Glomerular visceral epithelial cell (primary cell): ENCODE measurements around the gene PDE4D.
A peak's percentile ranks its signal among the peaks of the same experiment; 100 is the strongest.

Experiments used
- DNase-seq: peaks from one replicate; pipeline ENCODE4 v3.0.0-alpha.2; 2016; ENCODE audit errors: extremely low spot score

PDE4D gene

DNA sequence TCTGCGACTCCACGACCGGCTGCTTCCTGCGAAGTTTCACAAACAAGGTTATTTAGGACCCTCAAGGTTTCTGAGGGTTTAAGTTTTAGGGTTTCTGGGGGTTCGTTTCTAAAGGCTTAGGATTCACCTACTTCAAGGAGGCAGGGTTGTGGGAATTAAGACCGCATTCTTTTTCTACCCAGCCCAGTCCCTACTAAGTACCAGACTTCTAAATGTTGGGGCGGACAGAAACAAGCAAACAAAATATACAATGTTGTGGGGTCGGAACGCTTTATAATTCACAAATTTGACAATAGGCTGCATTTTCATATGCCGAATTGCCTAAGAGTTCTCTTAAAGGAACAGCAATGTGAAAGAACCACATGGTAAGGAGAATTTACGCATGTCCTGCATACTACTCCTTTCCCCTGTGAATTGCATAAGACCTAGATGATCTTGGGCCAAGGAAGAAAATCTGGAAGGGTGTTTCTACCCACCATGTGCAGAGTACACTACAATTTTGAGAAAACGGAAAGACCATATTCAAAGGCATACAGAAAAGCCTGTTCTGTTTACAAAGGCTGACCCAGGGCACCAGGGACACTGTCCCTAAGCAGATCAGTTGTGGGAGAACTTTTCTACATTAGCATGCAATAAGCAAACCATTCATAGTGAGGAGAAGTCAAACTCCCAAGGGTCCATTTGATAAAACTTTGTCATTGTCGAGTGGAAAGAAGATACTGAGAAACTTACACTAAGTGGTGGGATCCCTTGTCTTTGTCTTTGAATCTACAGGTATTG lies 853.3 kb downstream of the PDE4D start:
- no peak for DNase-seq

DNA sequence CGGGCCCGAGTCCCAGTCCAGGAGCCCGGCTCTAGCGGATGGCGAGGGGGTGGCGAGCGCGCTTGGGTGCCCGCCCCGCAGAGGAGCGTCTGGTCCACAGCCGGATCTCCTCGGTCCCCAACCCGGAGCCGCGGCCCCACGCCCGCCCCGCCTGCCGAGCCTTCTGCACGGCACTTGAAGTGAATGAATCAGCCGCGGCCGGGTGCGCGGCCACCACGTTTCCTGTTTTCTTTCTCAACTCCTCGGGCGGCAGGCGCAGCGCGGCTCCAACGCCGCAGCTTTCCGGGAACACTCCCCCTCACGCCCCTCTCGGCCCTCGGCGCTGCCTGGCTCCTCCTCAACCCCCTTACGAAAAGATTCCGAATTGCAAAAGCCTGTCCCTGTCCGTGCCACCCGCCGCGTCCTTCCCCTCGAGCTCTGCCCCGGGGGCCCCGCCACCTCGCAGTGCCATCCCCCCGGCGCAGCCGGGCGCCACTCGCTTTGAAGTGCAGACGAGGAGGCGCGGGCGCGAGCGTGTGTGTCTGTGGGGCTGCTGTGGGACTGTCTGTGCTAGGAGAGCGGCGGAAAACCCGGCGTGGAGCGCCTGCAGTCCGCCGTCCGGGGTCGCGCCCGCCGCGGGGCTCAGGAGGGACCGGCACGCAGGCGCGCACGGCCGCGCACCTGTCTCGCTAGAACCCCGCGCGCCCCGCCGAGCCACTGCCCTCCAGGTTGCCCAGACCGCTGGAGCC lies 854.1 kb downstream of the PDE4D start:
- DNase-seq = peak; percentile 68

DNA sequence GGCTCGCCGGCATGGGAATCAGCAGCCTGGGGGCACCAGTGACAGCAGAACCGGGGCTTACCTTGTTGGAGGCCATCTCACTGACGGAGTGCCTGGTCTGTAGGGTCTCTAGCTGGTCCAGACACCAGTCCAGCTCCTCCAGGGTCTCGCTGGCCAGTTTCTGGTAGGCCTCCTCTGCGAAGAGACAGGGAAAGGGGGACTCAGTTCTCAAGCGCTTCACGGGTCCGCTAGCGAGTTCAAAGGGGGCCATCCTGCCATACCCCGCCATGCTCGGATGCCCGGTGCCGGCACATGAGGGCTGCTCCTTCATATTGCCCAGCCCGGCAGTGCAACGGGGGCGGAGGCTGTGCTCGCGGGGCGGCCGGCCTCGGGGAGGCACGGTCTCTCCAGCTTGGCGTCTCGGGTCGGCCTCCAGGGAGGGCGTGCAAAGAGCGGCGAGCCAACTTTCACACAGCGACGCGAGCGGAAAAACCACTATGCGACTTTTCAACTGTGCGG lies 854.7 kb downstream of the PDE4D start:
- no peak for DNase-seq

DNA sequence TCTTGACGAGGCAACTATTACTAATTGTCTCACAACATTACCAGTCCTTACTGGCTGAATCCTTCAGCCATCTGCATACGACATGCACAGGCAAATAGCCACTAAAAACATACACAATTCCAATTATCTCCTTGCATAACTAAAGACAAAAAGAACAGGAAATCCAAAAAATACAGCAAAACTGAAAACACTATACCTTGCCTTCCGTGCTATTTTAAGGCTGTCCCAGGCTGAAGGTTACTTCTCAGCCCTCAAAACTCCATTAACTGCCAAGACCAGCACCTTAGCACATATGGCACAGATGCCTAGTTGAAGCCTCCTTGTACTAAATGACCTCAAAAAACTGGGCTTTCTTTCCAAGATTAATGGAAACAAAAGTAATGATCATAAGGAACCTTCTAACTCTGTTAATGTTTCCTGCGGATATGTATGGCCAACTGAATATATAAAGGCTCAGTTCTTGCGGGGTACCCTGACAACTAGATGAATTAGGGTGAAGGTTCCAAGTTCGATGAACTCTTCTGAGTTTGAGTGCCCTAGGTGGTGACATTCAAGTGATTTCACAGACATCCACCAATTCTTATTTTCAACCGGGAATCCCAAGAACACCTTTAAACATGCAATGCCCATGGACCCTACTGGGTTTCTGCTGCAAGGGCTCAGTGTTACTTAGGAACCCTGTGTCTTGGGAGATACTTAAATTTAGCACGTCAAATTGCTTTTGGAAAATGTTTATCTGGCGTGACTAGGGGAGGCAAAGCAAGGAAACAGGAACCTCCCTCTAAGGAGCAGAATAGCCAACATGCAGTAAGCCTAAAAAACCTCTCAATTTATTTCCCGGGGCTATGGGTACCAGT lies 855.4 kb downstream of the PDE4D start:
- no peak for DNase-seq

DNA sequence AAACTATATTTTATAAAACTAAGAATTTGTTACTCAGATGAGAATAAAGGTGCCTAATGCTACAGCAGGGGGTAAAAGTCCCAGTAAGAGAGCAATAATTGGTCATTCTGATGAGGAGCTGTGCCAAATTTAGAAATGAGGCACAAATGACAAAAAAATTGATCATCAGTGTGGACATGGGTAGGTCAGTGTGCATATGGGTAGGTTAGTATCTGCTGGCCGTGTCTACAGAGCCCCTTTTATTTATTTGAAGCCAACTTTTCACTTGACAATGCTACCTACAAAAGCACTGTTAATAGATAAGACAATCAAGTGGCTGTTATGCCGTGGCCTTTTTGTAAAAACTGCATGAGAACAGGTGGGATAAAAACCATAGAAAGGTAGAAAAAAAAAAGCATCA lies 856.1 kb downstream of the PDE4D start:
- no peak for DNase-seq

DNA sequence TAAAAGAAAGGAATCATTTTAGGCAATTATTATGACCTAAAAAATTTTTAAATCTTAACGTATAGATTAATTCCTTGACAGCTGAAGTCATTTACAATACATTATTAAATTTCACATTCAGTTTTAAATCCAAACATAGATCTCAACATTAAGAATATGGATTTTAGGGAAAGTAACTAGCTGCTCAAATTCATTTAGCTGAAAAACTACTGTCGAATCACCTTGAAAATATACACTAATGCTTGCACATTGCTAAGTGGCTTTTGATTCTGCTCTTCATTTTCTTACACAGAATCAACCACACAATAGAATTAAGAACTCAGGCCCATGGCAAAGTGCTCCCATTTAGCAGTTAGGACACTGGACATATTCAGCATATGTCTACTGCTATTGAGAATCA lies 856.5 kb downstream of the PDE4D start:
- DNase-seq = no peak

DNA sequence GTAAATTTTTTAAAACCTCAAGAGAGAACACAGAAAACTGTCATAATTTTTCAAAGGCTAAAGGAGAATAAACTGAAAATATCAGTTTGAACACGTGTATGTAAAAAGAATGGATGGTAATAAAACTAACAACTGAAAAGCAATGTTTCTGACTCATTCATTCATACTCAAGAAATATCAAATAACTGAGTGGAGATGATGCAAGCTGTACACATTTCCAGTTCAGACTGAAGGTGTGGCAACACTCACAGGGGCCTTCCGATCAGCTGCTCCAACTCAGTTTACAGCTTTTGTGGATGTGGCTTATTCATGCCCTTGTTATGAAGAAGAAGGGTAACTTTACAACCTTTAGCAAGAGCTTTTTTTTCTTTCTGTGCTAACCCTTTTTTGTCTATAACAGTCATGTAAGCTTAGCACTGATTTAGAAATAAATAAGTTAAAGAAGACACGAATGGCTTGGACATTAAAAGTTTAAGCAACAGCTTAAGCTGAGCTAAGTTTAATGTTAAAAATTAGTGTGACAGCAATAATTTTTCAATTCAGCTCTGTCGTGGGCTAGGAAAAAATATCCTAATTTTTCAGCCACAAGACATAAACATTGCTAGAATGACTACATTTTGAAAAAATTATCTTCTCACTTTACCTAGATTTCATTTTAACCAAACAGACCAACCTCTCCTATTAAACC lies 857.1 kb downstream of the PDE4D start:
- DNase-seq = peak; percentile 75

DNA sequence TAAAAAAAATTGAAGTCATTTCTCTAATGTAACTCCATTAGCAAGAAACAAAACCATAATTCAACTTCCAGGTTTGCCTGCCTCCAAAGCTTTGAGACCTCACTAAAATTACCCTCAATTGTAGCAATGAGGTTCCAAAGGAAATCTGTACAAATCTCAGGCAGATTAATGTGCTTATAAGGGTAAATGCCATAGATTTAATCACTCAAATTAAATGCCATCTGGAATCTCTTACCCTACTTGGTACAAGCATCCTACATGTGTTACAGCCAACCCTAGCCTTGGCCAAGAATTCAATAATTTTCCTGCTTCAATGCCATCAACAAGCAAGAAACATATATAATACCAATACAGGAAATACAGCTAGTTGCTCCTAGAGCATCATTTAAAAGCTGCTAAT lies 857.8 kb downstream of the PDE4D start:
- DNase-seq = no peak

DNA sequence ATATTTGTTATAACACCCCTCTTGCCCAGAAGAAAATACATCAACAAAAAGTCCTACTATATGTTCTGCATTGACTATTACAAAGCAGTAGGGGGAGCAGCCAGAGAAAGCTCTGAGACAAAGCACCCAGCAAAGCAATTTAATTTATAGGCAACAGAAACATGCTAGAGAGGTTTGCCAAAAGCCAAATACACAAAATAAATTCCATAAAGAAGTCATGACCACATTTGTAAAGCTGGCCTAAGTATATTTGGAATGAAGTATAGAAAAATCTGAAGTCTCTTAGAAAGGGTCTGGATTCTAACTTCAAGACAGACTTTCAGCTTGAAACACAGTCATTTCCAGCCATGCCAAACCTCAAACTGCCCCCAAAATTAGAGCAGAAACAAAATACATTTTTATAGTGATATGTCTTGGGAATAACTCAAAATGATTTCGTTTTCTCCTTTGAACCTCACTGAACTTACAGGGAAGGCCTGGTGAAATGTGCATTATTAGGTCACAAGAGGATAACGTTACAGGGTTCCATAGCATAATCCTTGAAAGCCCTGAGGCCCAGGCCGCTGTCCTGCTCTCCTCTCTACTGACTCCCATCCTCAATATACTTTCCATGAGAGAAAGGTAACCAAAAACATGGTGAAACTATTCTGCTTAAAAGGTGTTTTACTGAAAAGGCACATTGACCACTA lies 858.9 kb downstream of the PDE4D start:
- DNase-seq = peak; percentile 59

DNA sequence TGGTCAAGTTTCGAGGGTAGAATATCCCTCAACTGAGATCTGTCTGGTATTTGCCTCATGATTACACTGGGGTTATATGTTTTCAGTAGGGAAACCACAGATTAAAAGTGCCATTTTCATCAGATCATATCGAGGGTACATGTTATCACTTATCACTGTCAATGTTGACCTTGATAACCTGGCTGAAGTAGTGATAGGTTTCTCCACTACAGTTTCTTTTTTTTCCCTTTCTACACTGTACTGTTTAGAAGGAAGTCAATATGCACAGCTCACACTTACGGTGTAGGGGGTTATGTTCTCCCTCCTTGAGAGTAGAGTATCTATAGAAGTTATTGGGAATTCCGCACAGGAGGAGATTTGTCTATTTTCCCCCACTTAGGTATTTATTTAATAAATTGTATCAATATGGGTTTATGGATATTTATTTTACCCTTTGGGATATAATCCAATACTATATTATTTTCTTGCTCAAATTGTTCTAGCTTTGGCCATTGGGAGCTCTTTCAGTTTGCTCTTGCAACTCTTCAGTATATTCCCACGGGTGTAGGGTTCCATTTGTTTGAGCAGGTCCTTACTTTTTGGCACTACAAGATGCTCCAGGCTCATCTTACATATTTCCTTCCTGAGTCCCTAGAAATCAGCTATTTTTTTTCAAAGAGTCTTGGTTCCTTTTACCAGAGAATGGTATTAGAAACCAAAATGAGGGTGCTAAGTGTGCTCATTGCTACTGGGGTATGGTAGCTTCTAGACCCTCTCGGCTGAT lies 866.2 kb downstream of the PDE4D start:
- no peak for DNase-seq

DNA sequence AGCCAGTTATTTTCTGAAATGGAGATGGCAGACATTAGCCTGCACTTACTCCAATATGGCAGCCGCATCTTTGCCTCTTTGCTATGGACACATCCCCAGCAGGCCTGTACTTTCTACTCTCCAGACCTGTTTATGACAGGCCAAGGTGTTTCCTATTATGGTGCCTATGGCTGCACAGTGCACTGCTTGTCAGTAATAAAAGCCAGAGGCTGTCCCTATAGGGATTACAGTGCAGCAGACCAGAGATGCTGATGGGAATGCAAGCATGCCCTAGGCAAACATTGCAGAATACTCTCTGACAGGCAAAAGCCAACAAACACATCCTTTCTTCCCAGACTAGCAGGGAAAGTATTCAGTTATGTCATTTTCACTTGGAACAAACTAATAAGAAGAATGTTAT lies 867.8 kb downstream of the PDE4D start:
- DNase-seq = no peak

DNA sequence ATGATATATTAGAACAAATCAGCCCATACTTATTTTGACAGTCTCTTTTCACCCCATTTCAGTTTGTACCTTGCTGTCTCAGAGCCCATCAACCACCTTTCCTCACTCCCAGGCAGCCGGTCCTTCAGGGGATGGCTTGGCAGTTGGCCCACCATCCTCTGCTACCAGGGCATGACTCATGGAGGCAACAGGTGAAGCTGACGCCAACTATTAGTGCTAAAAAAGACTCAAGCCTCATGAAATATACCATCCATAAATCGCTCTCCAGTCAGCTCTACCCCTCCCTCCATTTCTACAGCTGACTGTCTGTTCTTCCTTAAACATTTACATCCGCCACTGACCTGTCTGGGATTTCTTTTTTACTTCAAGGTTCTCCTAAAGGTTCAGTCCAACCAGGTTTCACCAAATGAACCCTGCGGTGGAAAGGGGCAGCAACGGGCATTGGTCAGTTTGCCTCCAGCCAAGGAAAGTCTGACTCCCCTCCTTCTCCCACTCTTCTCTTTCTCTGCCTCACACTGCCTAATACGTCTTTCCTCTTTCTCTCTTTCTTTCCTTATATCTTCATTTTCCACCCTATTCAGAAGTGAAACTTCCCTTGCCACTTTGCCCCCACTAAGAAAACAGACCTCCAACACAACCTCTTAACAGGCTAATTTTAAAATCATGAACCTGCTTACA lies 871.5 kb downstream of the PDE4D start:
- peak; percentile 30 for DNase-seq

DNA sequence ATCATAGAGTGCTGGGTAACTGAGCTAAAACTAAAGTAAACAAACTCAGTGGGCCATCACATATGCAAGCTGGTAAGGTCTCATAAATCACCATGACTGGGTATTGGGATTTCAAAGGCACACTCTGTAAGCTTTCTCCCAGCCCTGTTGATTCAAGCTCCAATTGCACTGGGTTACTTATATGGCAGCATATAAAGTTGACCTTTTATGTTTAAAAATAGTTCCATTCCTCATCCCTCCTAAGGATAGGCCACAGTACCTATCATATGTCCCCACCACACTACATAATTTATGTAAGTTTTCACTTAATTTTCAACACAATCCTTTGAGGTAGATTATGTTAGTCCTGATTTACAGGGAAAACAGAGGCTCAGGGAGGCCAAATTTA lies 872.2 kb downstream of the PDE4D start:
- DNase-seq = no peak

DNA sequence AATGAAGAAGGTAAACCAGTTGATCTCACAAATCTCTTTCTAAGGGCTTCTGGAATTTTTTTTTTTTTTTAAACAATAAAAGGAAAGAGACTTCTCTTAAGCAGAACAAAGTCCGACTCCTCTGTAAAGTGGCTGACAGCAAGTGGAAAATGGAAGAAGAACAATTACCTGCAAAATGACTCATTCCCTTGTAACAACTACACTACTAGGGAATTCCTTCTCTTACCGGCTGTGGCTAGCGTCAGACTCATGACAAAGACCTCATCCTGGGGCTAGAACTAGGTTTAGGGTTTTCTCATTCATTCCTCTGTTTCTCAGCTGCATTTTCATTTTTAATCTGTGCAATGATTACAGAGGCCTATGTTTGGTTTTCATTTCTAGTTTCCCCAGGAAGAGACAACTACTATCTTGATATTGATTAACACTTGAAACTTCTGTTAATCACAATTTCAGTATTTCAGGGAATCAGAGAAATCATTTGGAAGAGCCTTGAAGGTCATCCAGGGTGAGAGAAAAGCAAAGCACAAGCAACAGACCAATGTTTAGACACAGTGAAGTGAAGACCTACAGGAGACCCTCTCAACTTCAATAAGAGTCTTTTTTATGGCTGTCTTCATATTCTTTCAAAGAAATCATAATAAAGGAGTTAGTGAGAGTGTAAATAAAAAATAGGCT lies 872.8 kb downstream of the PDE4D start:
- DNase-seq = peak; percentile 71

DNA sequence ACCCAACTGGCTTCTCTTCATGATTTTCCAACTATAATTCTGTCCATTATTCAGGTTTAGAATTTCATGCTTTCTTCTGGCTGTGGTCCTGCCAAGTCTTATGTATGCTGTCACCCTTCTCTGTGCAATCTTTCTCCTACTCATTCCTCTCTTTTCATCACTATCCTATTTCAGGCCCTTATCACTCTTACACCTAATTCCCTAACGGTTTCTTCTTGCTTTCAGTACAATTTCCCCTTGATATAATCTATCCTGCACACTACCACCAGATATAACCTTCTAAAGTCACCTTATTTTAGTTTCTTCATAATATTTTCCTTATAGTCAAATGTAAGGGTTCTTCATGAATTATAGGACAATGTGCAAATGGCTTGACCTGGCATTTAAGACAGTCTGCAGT lies 874.4 kb downstream of the PDE4D start:
- no peak for DNase-seq

DNA sequence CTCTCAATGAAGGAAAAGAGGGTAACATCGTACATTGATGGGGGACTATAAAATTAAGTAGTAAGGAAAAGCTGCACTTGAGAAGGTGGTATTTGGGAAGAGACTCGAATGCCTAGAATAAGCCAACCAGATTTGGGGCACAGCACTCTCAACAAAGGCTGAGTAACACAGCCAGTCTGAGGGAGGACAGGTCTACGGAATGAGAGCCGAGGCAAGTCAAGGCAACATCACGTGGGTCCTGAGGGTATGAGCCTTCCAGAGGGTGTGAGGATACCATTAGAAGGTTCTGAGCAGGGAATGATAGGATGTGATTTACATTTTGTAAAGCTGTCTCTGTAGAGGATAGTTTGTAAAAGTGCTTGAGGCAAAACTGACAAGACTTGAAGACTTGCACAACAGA lies 876.6 kb downstream of the PDE4D start:
- no peak for DNase-seq

DNA sequence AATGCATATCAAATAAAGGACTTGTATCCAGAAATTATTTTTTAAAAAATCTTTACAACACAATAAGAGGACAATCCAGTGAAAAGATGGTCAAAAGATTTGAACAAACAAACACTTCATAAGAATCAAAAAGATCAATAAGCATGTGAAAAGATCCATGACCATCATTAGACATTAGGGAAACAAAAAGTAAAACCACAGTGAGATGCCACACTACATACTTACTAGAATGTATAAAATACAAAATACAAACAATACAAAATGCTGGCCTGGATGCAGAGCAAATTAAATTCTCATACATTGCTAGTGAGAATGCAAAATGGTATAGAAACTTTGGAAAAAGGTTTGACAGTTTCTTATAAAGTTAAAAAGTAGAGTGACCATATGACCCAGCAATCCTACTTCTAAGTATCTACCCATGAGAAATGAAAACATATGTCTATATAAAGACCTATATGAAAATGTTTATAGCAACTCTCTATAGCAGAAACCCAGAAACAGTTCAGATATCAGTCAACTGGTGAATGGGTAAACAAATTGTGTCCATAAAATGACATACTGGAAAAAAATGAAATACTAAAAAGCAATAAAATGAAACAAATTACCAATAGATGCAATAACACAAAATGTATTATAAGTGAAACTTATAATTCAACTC lies 884.6 kb downstream of the PDE4D start:
- DNase-seq = no peak

DNA sequence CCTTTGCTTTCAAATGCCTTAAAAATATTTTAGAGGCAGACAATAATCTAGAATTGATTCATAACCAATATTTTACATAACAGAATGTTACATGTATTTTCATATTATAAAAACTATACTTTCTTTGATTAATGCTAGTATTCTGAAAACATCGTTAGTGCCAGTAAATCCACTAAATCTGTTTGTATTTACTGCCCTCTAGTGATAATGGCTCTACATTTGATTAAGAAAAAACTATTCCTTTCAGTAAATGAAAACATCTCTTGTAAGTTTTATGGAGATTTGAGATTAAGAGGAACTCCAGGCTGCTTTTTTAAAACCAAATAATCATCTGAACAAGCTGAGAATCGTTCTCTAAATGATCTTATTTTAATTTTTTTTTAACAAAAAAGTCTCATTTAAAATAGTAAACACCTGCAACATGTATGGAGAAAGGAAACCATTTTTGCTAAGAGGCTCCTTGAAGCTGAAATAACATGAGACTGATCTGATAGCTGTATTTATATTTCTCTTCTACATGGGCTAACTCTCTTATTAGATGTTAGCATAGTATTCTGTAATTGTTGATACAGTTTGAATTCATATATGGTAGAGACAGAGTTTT lies 886.0 kb downstream of the PDE4D start:
- peak; percentile 27 for DNase-seq
